ENCODE measurements around the gene UNC5A.

UNC5A gene

GRCh38 chr5:176857216-176857893, 47.0 kb downstream of the UNC5A start:
- TF ChIP-seq GATA3 (IDR thresholded peaks at IDR 0.05; ENCODE audit: low read depth, low read length) (no peak), GATA2 (IDR thresholded peaks at IDR 0.05; ENCODE audit: low read depth, low read length) (no peak)

GRCh38 chr5:176857894-176858273, 47.5 kb downstream of the UNC5A start:
- TF ChIP-seq GATA3 (IDR thresholded peaks at IDR 0.05; ENCODE audit: low read depth, low read length) (no peak), GATA2 (IDR thresholded peaks at IDR 0.05; ENCODE audit: low read depth, low read length) (no peak)

GRCh38 chr5:176859916-176860315, 49.6 kb downstream of the UNC5A start:
- TF ChIP-seq GATA2 (IDR thresholded peaks at IDR 0.05; ENCODE audit: low read depth, low read length) (no peak), GATA3 (IDR thresholded peaks at IDR 0.05; ENCODE audit: low read depth, low read length) (no peak)

DNA sequence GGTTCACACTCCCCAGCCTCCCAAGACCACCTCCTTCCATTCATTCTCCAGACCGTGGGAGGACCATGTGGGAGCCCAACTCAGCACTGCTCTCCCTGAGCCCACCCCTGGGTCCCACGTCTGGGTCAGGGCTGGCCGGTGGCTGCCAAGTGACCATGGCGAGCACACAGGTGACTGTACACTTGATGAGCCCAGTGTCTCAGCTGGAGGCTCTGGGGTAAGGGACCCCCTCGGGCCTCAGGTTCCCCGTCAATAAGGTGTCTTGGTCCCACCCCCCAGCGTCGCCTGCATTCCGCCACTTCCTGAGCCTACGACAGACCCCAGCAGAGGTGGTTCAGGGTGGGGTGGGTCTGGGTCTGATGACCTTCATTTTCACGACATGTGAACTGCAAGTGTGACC, 50.0 kb downstream of the UNC5A start:
- TF ChIP-seq GATA2 (IDR thresholded peaks at IDR 0.05; ENCODE audit: low read depth, low read length) (no peak), GATA3 (IDR thresholded peaks at IDR 0.05; ENCODE audit: low read depth, low read length) (no peak)

DNA sequence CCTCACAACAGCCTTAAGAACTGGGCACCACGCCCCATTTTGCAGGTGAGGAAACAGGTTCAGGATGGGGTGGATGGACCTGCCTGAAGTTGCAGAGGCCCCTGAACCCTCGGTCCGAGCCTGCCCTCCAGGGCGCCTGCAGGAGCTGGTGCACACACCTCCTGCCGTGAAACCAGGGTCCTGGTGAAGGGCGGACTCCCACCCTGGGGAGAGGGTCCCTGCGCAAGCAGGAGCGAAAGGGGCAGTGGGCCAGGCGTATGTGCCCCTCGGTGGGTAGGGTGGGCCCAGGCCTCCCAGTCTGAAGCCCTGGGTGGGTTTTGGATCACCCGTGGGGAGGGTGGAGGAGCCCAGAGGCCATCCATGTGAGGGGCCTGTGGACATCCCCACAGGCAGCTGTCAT, 50.9 kb downstream of the UNC5A start:
- TF ChIP-seq GATA3 (IDR thresholded peaks at IDR 0.05; ENCODE audit: low read depth, low read length): no peak
- no peak for TF ChIP-seq GATA2 (IDR thresholded peaks at IDR 0.05; ENCODE audit: low read depth, low read length)

GRCh38 chr5:176862330-176862995, 52.1 kb downstream of the UNC5A start:
- TF ChIP-seq GATA3 (IDR thresholded peaks at IDR 0.05; ENCODE audit: low read depth, low read length): no peak
- TF ChIP-seq GATA2 (IDR thresholded peaks at IDR 0.05; ENCODE audit: low read depth, low read length): no peak

- TF ChIP-seq GATA2 (IDR thresholded peaks at IDR 0.05; ENCODE audit: low read depth, low read length): no peak
- TF ChIP-seq GATA3 (IDR thresholded peaks at IDR 0.05; ENCODE audit: low read depth, low read length): no peak
Measured at GRCh38 chr5:176863041-176863764, 52.8 kb downstream of the UNC5A start.

GRCh38 chr5:176863765-176864098, 53.4 kb downstream of the UNC5A start:
- TF ChIP-seq GATA3 (IDR thresholded peaks at IDR 0.05; ENCODE audit: low read depth, low read length) (no peak), GATA2 (IDR thresholded peaks at IDR 0.05; ENCODE audit: low read depth, low read length) (no peak)

DNA sequence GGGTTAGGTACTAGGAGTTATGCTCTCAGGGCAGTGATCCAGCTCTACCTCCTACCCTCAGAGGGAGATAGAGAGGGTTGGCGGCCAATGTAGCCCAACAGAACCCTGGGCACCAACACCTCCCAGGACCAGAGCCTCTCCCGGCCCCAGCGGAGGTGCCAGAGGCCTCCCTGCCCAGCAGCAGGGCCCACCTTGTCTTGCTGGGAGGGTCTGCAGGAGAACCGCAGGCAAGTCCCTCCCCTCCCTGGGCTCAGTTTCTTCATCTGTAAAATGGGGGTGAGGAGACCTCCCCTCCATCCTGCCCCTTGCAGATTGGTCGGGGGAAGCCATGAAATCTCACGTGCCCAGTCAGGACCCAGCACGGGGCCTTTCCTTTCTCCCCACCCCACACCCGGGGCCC, 54.4 kb downstream of the UNC5A start:
- TF ChIP-seq GATA3 (IDR thresholded peaks at IDR 0.05; ENCODE audit: low read depth, low read length) (no peak), GATA2 (IDR thresholded peaks at IDR 0.05; ENCODE audit: low read depth, low read length) (no peak)

GRCh38 chr5:176865964-176866363, 55.6 kb downstream of the UNC5A start:
- no peak for TF ChIP-seq GATA2 (IDR thresholded peaks at IDR 0.05; ENCODE audit: low read depth, low read length)

- no peak for TF ChIP-seq GATA3 (IDR thresholded peaks at IDR 0.05; ENCODE audit: low read depth, low read length)
- TF ChIP-seq GATA2 (IDR thresholded peaks at IDR 0.05; ENCODE audit: low read depth, low read length): peak; percentile 81
Measured at GRCh38 chr5:176866707-176867310, 56.5 kb downstream of the UNC5A start.

DNA sequence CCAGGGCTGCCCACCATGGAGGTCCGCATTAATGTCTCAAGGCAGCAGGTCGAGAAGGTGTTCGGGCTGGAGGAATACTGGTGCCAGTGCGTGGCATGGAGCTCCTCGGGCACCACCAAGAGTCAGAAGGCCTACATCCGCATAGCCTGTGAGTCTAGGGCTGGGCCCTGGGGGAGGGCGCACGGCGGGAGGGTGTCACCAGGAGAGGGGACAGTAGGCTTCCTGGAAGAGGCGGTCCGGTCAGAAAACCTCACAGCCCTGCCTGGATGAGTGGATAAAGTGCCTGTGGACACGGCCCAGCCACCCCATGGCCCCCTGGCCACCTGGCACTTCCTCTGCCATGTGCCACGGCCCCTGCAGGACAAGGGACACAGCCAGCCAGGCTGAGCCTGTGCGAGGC, 57.8 kb downstream of the UNC5A start:
- TF ChIP-seq GATA2 (IDR thresholded peaks at IDR 0.05; ENCODE audit: low read depth, low read length) (no peak), GATA3 (IDR thresholded peaks at IDR 0.05; ENCODE audit: low read depth, low read length) (no peak)

GRCh38 chr5:176868731-176869130, 58.4 kb downstream of the UNC5A start:
- TF ChIP-seq GATA3 (IDR thresholded peaks at IDR 0.05; ENCODE audit: low read depth, low read length): no peak
- no peak for TF ChIP-seq GATA2 (IDR thresholded peaks at IDR 0.05; ENCODE audit: low read depth, low read length)

GRCh38 chr5:176869501-176870109, 59.2 kb downstream of the UNC5A start:
- TF ChIP-seq GATA2 (IDR thresholded peaks at IDR 0.05; ENCODE audit: low read depth, low read length): no peak
- TF ChIP-seq GATA3 (IDR thresholded peaks at IDR 0.05; ENCODE audit: low read depth, low read length): no peak
